WTC11 (cell line): ENCODE results near the gene LRFN2. TPM values are rescaled to one million over a fixed set of nuclear protein-coding genes. Genes with fewer than 3 reads are reported as not detected.

Source experiments
- ATAC-seq: fragments of 200-7000 bp; cut with Tn5 transposase; 2 replicates; pipeline ENCODE4 v1.10.0; 2021; ENCODE audit warnings: mild to moderate bottlenecking, moderate library complexity
- CTCF ChIA-PET: fragments of 300-600 bp; sonication (Branson Sonifier 250); formaldehyde crosslinking; loops from one replicate; lab custom pipeline; 2021; ENCODE audit warnings: antibody characterized with exemption; lab: Charles Lee
- POLR2A ChIA-PET: fragments of 350-600 bp; sonication (Branson Sonifier 250); formaldehyde crosslinking; loops from one replicate; lab custom pipeline; 2021; ENCODE audit warnings: antibody characterized with exemption; lab: Charles Lee
- DNase-seq: peaks from one replicate; pipeline ENCODE4 v3.0.0; 2021; ENCODE audit warnings: low spot score
- H3K27ac Mint-ChIP-seq: 2 replicates; pipeline ENCODE4 v1.8.0; 2021; ENCODE audit warnings: mixed read lengths
- H3K27me3 Mint-ChIP-seq: 2 replicates; pipeline ENCODE4 v1.8.0; 2021; ENCODE audit warnings: low read depth, mild to moderate bottlenecking, moderate library complexity, mixed read lengths
- H3K36me3 Mint-ChIP-seq: 2 replicates; pipeline ENCODE4 v1.8.0; 2021; ENCODE audit warnings: mixed read lengths
- H3K4me1 Mint-ChIP-seq: 2 replicates; pipeline ENCODE4 v1.8.0; 2022; ENCODE audit warnings: mixed read lengths
- H3K4me3 Mint-ChIP-seq: 2 replicates; pipeline ENCODE4 v1.8.0; 2021; ENCODE audit warnings: mild to moderate bottlenecking, moderate library complexity, mixed read lengths
- H3K9me3 Mint-ChIP-seq: 2 replicates; pipeline ENCODE4 v1.8.0; 2021; ENCODE audit warnings: mixed read lengths
- ATF6 ChIP-seq: sonication (generic); formaldehyde crosslinking; IDR thresholded peaks from 2 replicates; pipeline ENCODE4 v1.8.1; 2023; ENCODE audit warnings: mild to moderate bottlenecking, missing genetic modification reagents
- ERG ChIP-seq: fragments of 250-450 bp; sonication (Bioruptor Pico); IDR thresholded peaks from 2 replicates; pipeline ENCODE4 v1.8.0; 2021; ENCODE audit warnings: mild to moderate bottlenecking
- ESRRA ChIP-seq: sonication (generic); formaldehyde crosslinking; IDR thresholded peaks from 2 replicates; pipeline ENCODE4 v1.8.1; 2022; ENCODE audit warnings: mild to moderate bottlenecking, missing genetic modification reagents, borderline replicate concordance
- GTF2I ChIP-seq: fragments of 250-450 bp; sonication (Bioruptor Pico); conservative IDR thresholded peaks from 2 replicates; pipeline ENCODE4 v1.4.0; 2021; ENCODE audit warnings: mild to moderate bottlenecking
- IRF1 ChIP-seq: sonication (generic); formaldehyde crosslinking; IDR thresholded peaks from 2 replicates; pipeline ENCODE4 v1.8.0; 2023; ENCODE audit warnings: missing genetic modification reagents
- IRF2 ChIP-seq: sonication (generic); formaldehyde crosslinking; IDR thresholded peaks from 2 replicates; pipeline ENCODE4 v1.8.0; 2022; ENCODE audit warnings: low read depth, missing genetic modification reagents, borderline replicate concordance
- NFATC4 ChIP-seq: fragments of 250-450 bp; sonication (Bioruptor Pico); IDR thresholded peaks from 2 replicates; pipeline ENCODE4 v1.9.0; 2021; ENCODE audit warnings: mild to moderate bottlenecking
- NFE2L1 ChIP-seq: sonication (generic); formaldehyde crosslinking; IDR thresholded peaks from 2 replicates; pipeline ENCODE4 v1.8.1; 2023; ENCODE audit warnings: missing genetic modification reagents
- OVOL2 ChIP-seq: fragments of 250-450 bp; sonication (Bioruptor Pico); IDR thresholded peaks from 2 replicates; pipeline ENCODE4 v1.9.0; 2021; ENCODE audit warnings: mild to moderate bottlenecking, borderline replicate concordance
- PRRX2 ChIP-seq: fragments of 250-450 bp; sonication (Bioruptor Pico); IDR thresholded peaks from 2 replicates; pipeline ENCODE4 v1.8.0; 2021; ENCODE audit warnings: mild to moderate bottlenecking
- SOX15 ChIP-seq: fragments of 250-450 bp; sonication (Bioruptor Pico); IDR thresholded peaks from 2 replicates; pipeline ENCODE4 v1.9.0; 2021; ENCODE audit warnings: mild to moderate bottlenecking
- ZBTB43 ChIP-seq: sonication (generic); formaldehyde crosslinking; IDR thresholded peaks from 2 replicates; pipeline ENCODE4 v1.8.1; 2023; ENCODE audit warnings: mild to moderate bottlenecking, missing genetic modification reagents
- ZNF416 ChIP-seq: fragments of 250-450 bp; sonication (Bioruptor Pico); IDR thresholded peaks from 2 replicates; pipeline ENCODE4 v1.9.0; 2021; ENCODE audit warnings: mild to moderate bottlenecking, inconsistent platforms
- ZNF423 ChIP-seq: fragments of 250-450 bp; sonication (Bioruptor Pico); IDR thresholded peaks from 2 replicates; pipeline ENCODE4 v2.1.2; 2022; ENCODE audit warnings: mild to moderate bottlenecking, moderate library complexity
- total RNA-seq: library from RNA; stranded (reverse); gene quantifications from 3 replicates; pipeline ENCODE4 v1.2.3, GENCODE V29; 2021
- TF ChIP-seq, protein P1 (sequence below): sonication (generic); formaldehyde crosslinking; IDR thresholded peaks from 2 replicates; pipeline ENCODE4 v1.8.1; 2022; ENCODE audit warnings: missing genetic modification reagents, borderline replicate concordance
- TF ChIP-seq, protein P2 (sequence below): fragments of 250-450 bp; sonication (Bioruptor Pico); IDR thresholded peaks from 2 replicates; pipeline ENCODE4 v1.9.0; 2021; ENCODE audit warnings: mild to moderate bottlenecking
- TF ChIP-seq, protein P3 (sequence below): sonication (generic); formaldehyde crosslinking; conservative IDR thresholded peaks from 2 replicates; pipeline ENCODE4 v1.8.1; 2022; ENCODE audit warnings: mild to moderate bottlenecking, missing genetic modification reagents
- TF ChIP-seq, protein P4 (sequence below): sonication (generic); formaldehyde crosslinking; IDR thresholded peaks from 2 replicates; pipeline ENCODE4 v1.8.0; 2022; ENCODE audit warnings: mild to moderate bottlenecking, missing genetic modification reagents

The LRFN2 gene
- total RNA-seq, 1 experiment from 2014 or later: 1.6 TPM

GRCh38 chr6:40369042-40369441 lies 218.1 kb downstream of the LRFN2 start:
- DNase-seq: no peak
- H3K36me3 Mint-ChIP-seq: peaks cover 2% of the 10 kb centered on the region; the same call in 1 of the 2 replicates
- POLR2A ChIA-PET: no interaction called here

More at GRCh38 chr6:40369042-40369441, 218.1 kb downstream of the LRFN2 start:
- ATAC-seq: no peak
- H3K4me3 Mint-ChIP-seq: no peak overlapping the region
- TF ChIP-seq, protein P1, sequence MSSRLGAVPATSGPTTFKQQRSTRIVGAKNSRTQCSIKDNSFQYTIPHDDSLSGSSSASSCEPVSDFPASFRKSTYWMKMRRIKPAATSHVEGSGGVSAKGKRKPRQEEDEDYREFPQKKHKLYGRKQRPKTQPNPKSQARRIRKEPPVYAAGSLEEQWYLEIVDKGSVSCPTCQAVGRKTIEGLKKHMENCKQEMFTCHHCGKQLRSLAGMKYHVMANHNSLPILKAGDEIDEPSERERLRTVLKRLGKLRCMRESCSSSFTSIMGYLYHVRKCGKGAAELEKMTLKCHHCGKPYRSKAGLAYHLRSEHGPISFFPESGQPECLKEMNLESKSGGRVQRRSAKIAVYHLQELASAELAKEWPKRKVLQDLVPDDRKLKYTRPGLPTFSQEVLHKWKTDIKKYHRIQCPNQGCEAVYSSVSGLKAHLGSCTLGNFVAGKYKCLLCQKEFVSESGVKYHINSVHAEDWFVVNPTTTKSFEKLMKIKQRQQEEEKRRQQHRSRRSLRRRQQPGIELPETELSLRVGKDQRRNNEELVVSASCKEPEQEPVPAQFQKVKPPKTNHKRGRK (CRISPR knock-in tag): no peak
- TF ChIP-seq OVOL2: no peak
- TF ChIP-seq IRF1 (CRISPR knock-in tag): no peak
- no peak for TF ChIP-seq PRRX2 (CRISPR knock-in tag)
- TF ChIP-seq, protein P2, sequence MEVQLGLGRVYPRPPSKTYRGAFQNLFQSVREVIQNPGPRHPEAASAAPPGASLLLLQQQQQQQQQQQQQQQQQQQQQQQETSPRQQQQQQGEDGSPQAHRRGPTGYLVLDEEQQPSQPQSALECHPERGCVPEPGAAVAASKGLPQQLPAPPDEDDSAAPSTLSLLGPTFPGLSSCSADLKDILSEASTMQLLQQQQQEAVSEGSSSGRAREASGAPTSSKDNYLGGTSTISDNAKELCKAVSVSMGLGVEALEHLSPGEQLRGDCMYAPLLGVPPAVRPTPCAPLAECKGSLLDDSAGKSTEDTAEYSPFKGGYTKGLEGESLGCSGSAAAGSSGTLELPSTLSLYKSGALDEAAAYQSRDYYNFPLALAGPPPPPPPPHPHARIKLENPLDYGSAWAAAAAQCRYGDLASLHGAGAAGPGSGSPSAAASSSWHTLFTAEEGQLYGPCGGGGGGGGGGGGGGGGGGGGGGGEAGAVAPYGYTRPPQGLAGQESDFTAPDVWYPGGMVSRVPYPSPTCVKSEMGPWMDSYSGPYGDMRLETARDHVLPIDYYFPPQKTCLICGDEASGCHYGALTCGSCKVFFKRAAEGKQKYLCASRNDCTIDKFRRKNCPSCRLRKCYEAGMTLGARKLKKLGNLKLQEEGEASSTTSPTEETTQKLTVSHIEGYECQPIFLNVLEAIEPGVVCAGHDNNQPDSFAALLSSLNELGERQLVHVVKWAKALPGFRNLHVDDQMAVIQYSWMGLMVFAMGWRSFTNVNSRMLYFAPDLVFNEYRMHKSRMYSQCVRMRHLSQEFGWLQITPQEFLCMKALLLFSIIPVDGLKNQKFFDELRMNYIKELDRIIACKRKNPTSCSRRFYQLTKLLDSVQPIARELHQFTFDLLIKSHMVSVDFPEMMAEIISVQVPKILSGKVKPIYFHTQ: no peak
- no peak for TF ChIP-seq ERG
- TF ChIP-seq, protein P3, sequence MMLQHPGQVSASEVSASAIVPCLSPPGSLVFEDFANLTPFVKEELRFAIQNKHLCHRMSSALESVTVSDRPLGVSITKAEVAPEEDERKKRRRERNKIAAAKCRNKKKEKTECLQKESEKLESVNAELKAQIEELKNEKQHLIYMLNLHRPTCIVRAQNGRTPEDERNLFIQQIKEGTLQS (CRISPR knock-in tag): no peak
- no peak for TF ChIP-seq ATF6 (CRISPR knock-in tag)
- TF ChIP-seq ESRRA: no peak
- TF ChIP-seq ZNF416 (CRISPR knock-in tag): no peak
- no peak for TF ChIP-seq ZBTB43 (CRISPR knock-in tag)
- TF ChIP-seq IRF2 (CRISPR knock-in tag): no peak
- TF ChIP-seq GTF2I (CRISPR knock-in tag): no peak
- TF ChIP-seq ZNF423: no peak
- TF ChIP-seq NFATC4 (CRISPR knock-in tag): no peak
- TF ChIP-seq SOX15: no peak
- TF ChIP-seq NFE2L1: no peak
- TF ChIP-seq, protein P4, sequence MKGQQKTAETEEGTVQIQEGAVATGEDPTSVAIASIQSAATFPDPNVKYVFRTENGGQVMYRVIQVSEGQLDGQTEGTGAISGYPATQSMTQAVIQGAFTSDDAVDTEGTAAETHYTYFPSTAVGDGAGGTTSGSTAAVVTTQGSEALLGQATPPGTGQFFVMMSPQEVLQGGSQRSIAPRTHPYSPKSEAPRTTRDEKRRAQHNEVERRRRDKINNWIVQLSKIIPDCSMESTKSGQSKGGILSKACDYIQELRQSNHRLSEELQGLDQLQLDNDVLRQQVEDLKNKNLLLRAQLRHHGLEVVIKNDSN (CRISPR knock-in tag): no peak
- CTCF ChIA-PET: no interaction called here
- H3K27me3 Mint-ChIP-seq: no peaks in the 10 kb centered on the region
- peaks cover 13% of the 10 kb centered on the region for H3K4me1 Mint-ChIP-seq
- H3K9me3 Mint-ChIP-seq: peaks cover 13% of the 10 kb centered on the region
- H3K27ac Mint-ChIP-seq: no peak overlapping the region
